Karpas-422 (cell line): ENCODE measurements around the gene NABP2. TPM values are rescaled to one million over a fixed set of nuclear protein-coding genes. Genes with fewer than 3 reads are reported as not detected.

Experiments used
- DNase-seq: peaks from one replicate; pipeline ENCODE4 v3.0.0-alpha.2; 2015
- H2AFZ ChIP-seq: fragments of 200-600 bp; sonication (generic); 2 replicates; pipeline ENCODE4 v1.6.1; 2014; ENCODE audit warnings: antibody characterized with exemption, low read length, mixed read lengths
- H3K27ac ChIP-seq: fragments of 200-600 bp; sonication (generic); 2 replicates; pipeline ENCODE4 v1.5.1; 2014; ENCODE audit warnings: mild to moderate bottlenecking, low read length, moderate library complexity
- H3K27me3 ChIP-seq: fragments of 200-600 bp; sonication (generic); 2 replicates; pipeline ENCODE4 v1.6.1; 2014; ENCODE audit warnings: low read length, mixed read lengths
- H3K36me3 ChIP-seq: fragments of 200-600 bp; sonication (generic); 2 replicates; pipeline ENCODE4 v1.6.1; 2014; ENCODE audit warnings: low read length, mixed read lengths; ENCODE audit not compliant: insufficient read depth
- H3K4me1 ChIP-seq: fragments of 200-600 bp; sonication (generic); 2 replicates; pipeline ENCODE4 v1.6.1; 2014; ENCODE audit warnings: mild to moderate bottlenecking, low read length, mixed read lengths
- H3K4me2 ChIP-seq: fragments of 200-600 bp; sonication (generic); 2 replicates; pipeline ENCODE4 v1.6.1; 2014; ENCODE audit warnings: low read length, low read depth, mild to moderate bottlenecking; ENCODE audit not compliant: poor library complexity, severe bottlenecking
- H3K4me3 ChIP-seq: fragments of 200-600 bp; sonication (generic); 2 replicates; pipeline ENCODE4 v1.5.1; 2014; ENCODE audit warnings: mild to moderate bottlenecking, antibody characterized with exemption, low read length, mixed read lengths
- H3K79me2 ChIP-seq: fragments of 200-600 bp; sonication (generic); 2 replicates; pipeline ENCODE4 v1.6.1; 2014; ENCODE audit warnings: mild to moderate bottlenecking, low read length, mixed read lengths
- H3K9ac ChIP-seq: fragments of 200-600 bp; sonication (generic); 2 replicates; pipeline ENCODE4 v1.6.0; 2014; ENCODE audit warnings: low read length
- H3K9me2 ChIP-seq: fragments of 200-600 bp; sonication (generic), shearing (Covaris generic); replicated peaks from 2 replicates; pipeline ENCODE4 v1.6.0; 2014; ENCODE audit warnings: mild to moderate bottlenecking, low read length, moderate library complexity; ENCODE audit not compliant: insufficient read depth
- H3K9me3 ChIP-seq: fragments of 300-700, 200-600 bp; sonication (generic); 2 replicates; pipeline ENCODE4 v1.6.1; 2014; ENCODE audit warnings: low read length, mixed read lengths
- H4K20me1 ChIP-seq: fragments of 200-600 bp; sonication (generic); 2 replicates; pipeline ENCODE4 v1.6.1; 2014; ENCODE audit warnings: mild to moderate bottlenecking, antibody characterized with exemption, low read length, low read depth; ENCODE audit not compliant: insufficient read depth
- total RNA-seq: library from RNA; depleted of rRNA; stranded (reverse); fragments of >200 nt; shearing (Covaris generic); gene quantifications from 2 replicates; pipeline ENCODE4 v1.2.3, GENCODE V29; 2014; ENCODE audit warnings: low replicate concordance; rRNA removed

The NABP2 gene
- total RNA-seq, 1 experiment from 2014 or later: 45.6 TPM

GRCh38 chr12:56278905-56279304 lies 54.8 kb downstream of the NABP2 start:
- Histone ChIP-seq H3K4me1 (no peaks in the 10 kb centered on the region), H3K27me3 (no peaks in the 10 kb centered on the region), H2AFZ (no peak overlapping the region), H3K36me3 (peaks cover 53% of the 10 kb centered on the region), H3K27ac (no peak overlapping the region), H3K4me2 (no peak overlapping the region), H3K9ac (no peak overlapping the region), H3K79me2 (0 out of 2 replicates have a peak, but pooled peaks cover 2% of the 10 kb centered on the region), H3K4me3 (no peak overlapping the region), H3K9me3 (no peaks in the 10 kb centered on the region), H3K9me2 (no peaks in the 10 kb centered on the region), H4K20me1 (no peaks in the 10 kb centered on the region)
- DNase-seq: no peak

Other genes starting within 250 kb of the NABP2 start
- 3.1 and 11.0 TPM in 2 replicates for gene SUOX, start 227.1 kb upstream of the NABP2 start, total RNA-seq
- gene IKZF4, start 203.3 kb upstream of the NABP2 start, total RNA-seq: 1.0 and 7.4 TPM in 2 replicates
- gene RPS26, start 182.4 kb upstream of the NABP2 start, total RNA-seq: 417 and 1,471 TPM in 2 replicates
- gene ERBB3, start 144.2 kb upstream of the NABP2 start, total RNA-seq: not detected in 2 replicates
- gene PA2G4, start 119.8 kb upstream of the NABP2 start, total RNA-seq: 111 and 267 TPM in 2 replicates
- 7,506 and 9,874 TPM in 2 replicates for gene RPL41, start 107.7 kb upstream of the NABP2 start, total RNA-seq
- 11.9 and 13.4 TPM in 2 replicates for gene ZC3H10, start 106.1 kb upstream of the NABP2 start, total RNA-seq
- gene ESYT1, start 96.1 kb upstream of the NABP2 start, total RNA-seq: 75.3 and 75.7 TPM in 2 replicates
- 33.1 and 94.4 TPM in 2 replicates for gene MYL6B, start 71.8 kb upstream of the NABP2 start, total RNA-seq
- 640 and 780 TPM in 2 replicates for gene MYL6, start 66.0 kb upstream of the NABP2 start, total RNA-seq
- gene SMARCC2, start 34.9 kb upstream of the NABP2 start, total RNA-seq: 26.2 and 42.2 TPM in 2 replicates
- 52.0 and 63.6 TPM in 2 replicates for gene RNF41, start 2.4 kb upstream of the NABP2 start, total RNA-seq
- 0.61 TPM in 1 of 2 replicates, not detected in the other for gene SLC39A5, start 5.7 kb downstream of the NABP2 start, total RNA-seq
- 14.3 and 18.2 TPM in 2 replicates for gene ANKRD52, start 34.0 kb downstream of the NABP2 start, total RNA-seq
- gene COQ10A, start 42.6 kb downstream of the NABP2 start, total RNA-seq: 32.7 and 38.9 TPM in 2 replicates
- 80.4 and 158 TPM in 2 replicates for gene CS, start 76.0 kb downstream of the NABP2 start, total RNA-seq
- gene CNPY2, start 91.6 kb downstream of the NABP2 start, total RNA-seq: 85.1 and 107 TPM in 2 replicates
- gene PAN2, start 109.7 kb downstream of the NABP2 start, total RNA-seq: 72.3 and 74.3 TPM in 2 replicates
- gene IL23A, start 114.5 kb downstream of the NABP2 start, total RNA-seq: 5.9 and 8.1 TPM in 2 replicates
- gene STAT2, start 135.8 kb downstream of the NABP2 start, total RNA-seq: 86.1 and 93.5 TPM in 2 replicates
- gene APOF, start 138.5 kb downstream of the NABP2 start, total RNA-seq: not detected in 2 replicates
- 12.5 and 14.9 TPM in 2 replicates for gene TIMELESS, start 225.1 kb downstream of the NABP2 start, total RNA-seq
- gene MIP, start 230.3 kb downstream of the NABP2 start, total RNA-seq: not detected in 2 replicates
- gene SPRYD4, start 244.2 kb downstream of the NABP2 start, total RNA-seq: 3.4 and 4.6 TPM in 2 replicates